ENCODE measurements around the gene DNAH3.

The DNAH3 gene

GRCh38 chr16:21167360-21167759 is 16.7 kb upstream of the DNAH3 start:
- no peak for TF ChIP-seq CTCF (IDR thresholded peaks at IDR 0.05; ENCODE audit: insufficient read depth, missing control alignments)
- no peak for FAIRE-seq
- no peak for DNase-seq (ENCODE audit: insufficient read length, low spot score)

GRCh38 chr16:21166561-21166961 is 15.9 kb upstream of the DNAH3 start:
- FAIRE-seq (no peak), DNase-seq (ENCODE audit: insufficient read length, low spot score) (no peak)
- no peak for TF ChIP-seq CTCF (IDR thresholded peaks at IDR 0.05; ENCODE audit: insufficient read depth, missing control alignments)

- no peak for TF ChIP-seq CTCF (IDR thresholded peaks at IDR 0.05; ENCODE audit: insufficient read depth, missing control alignments)
- no peak for DNase-seq (ENCODE audit: insufficient read length, low spot score)
- FAIRE-seq, result no peak
These were observed 14.0 kb upstream of the DNAH3 start for GRCh38 chr16:21164521-21165168.

- DNase-seq (ENCODE audit: insufficient read length, low spot score) (no peak), FAIRE-seq (no peak)
- no peak for TF ChIP-seq CTCF (IDR thresholded peaks at IDR 0.05; ENCODE audit: insufficient read depth, missing control alignments)
These were observed 12.9 kb upstream of the DNAH3 start for GRCh38 chr16:21163576-21163975.

- no peak for TF ChIP-seq CTCF (IDR thresholded peaks at IDR 0.05; ENCODE audit: insufficient read depth, missing control alignments)
- FAIRE-seq (no peak), DNase-seq (ENCODE audit: insufficient read length, low spot score) (no peak)
These were observed 12.1 kb upstream of the DNAH3 start for GRCh38 chr16:21162661-21163151.

GRCh38 chr16:21161211-21161610 is 10.6 kb upstream of the DNAH3 start:
- FAIRE-seq, result no peak
- TF ChIP-seq CTCF (IDR thresholded peaks at IDR 0.05; ENCODE audit: insufficient read depth, missing control alignments), result no peak
- no peak for DNase-seq (ENCODE audit: insufficient read length, low spot score)

GRCh38 chr16:21160276-21160675 is 9.6 kb upstream of the DNAH3 start:
- DNase-seq (ENCODE audit: insufficient read length, low spot score), result no peak
- no peak for FAIRE-seq
- TF ChIP-seq CTCF (IDR thresholded peaks at IDR 0.05; ENCODE audit: insufficient read depth, missing control alignments), result no peak
